T-helper 17 cell (primary cell): ENCODE measurements around the gene SBK2. TPM values are rescaled to one million over a fixed set of nuclear protein-coding genes. Genes with fewer than 3 reads are reported as not detected.
A peak's percentile ranks its signal among the peaks of the same experiment; 100 is the strongest.
"Not testable (repeated sequence)": the region's sequence is repeated elsewhere in the genome, so short reads cannot be mapped to it uniquely, and the experiment has no call there.

ENCODE experiments used
- ATAC-seq: fragments of 150-1000 bp; cut with Tn5 transposase; 2 replicates; pipeline ENCODE4 v1.10.0; 2021; ENCODE audit warnings: mild to moderate bottlenecking, moderate library complexity
- DNase-seq, 3 donors: peaks; one replicate each; pipeline versions ENCODE4 v3.0.0 to v3.0.0-alpha.2; 2020 to 2021
- H3K9me3 ChIP-seq: one replicate; pipeline ENCODE4 v1.7.0; 2013; ENCODE audit warnings: low read length, mild to moderate bottlenecking; ENCODE audit not compliant: control insufficient read depth, poor library complexity, severe bottlenecking
- H3K27ac Mint-ChIP-seq: one replicate; pipeline ENCODE4 v1.8.0; 2022; ENCODE audit warnings: mild to moderate bottlenecking, moderate library complexity, mixed read lengths
- H3K27me3 Mint-ChIP-seq: one replicate; pipeline ENCODE4 v1.8.0; 2022; ENCODE audit warnings: mixed read lengths
- H3K36me3 Mint-ChIP-seq: one replicate; pipeline ENCODE4 v1.8.0; 2022; ENCODE audit warnings: low read depth, mixed read lengths
- H3K4me1 Mint-ChIP-seq: one replicate; pipeline ENCODE4 v1.8.0; 2022; ENCODE audit warnings: mild to moderate bottlenecking, mixed read lengths
- H3K4me3 Mint-ChIP-seq: one replicate; pipeline ENCODE4 v1.8.0; 2022; ENCODE audit warnings: mild to moderate bottlenecking, moderate library complexity, mixed read lengths
- total RNA-seq, 4 donors: library from RNA in 2 of 4; stranded (reverse) in 2 of 4; gene quantifications; one replicate each; pipeline ENCODE4 v1.2.3 and lab custom pipeline; 2022 to 2026

The SBK2 gene
- total RNA-seq, 2 donors from 2014 or later: not detected

DNA sequence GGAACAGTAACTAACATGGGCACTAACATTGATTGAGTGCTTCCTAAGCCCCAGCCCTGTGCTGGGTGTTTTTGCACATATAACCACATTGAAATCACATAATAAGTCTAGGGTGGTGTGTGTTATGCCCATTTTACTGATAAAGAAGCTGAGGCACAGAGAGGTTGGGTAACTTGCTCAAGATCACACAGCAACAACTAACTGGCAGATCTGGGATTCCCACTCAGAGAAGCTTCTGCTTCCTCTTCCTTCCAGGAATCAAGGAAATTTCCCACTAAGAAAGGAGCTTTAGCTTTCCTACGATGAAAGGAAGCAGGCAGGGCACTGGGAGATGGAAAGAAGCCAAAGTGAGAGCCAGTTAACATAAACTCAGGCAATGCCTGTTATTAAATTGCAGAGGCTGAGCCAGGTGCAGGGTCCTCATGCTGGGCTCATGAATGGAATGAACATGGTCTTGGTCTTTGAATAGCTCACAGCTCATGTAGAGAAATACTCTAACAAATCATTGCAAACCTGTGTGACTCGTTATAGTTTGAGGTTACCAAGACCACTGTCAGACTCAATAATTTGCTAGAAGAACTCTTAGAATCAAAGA lies 38.6 kb downstream of the SBK2 start:
- H3K27ac Mint-ChIP-seq: no peak overlapping the region
- no peak overlapping the region for H3K4me3 Mint-ChIP-seq
- ATAC-seq (no peak), DNase-seq (no peak)
- no peaks in the 10 kb centered on the region for H3K27me3 Mint-ChIP-seq
- H3K36me3 Mint-ChIP-seq: peaks cover 3% of the 10 kb centered on the region
- no peaks in the 10 kb centered on the region for H3K9me3 ChIP-seq
- peaks cover 12% of the 10 kb centered on the region for H3K4me1 Mint-ChIP-seq

DNA sequence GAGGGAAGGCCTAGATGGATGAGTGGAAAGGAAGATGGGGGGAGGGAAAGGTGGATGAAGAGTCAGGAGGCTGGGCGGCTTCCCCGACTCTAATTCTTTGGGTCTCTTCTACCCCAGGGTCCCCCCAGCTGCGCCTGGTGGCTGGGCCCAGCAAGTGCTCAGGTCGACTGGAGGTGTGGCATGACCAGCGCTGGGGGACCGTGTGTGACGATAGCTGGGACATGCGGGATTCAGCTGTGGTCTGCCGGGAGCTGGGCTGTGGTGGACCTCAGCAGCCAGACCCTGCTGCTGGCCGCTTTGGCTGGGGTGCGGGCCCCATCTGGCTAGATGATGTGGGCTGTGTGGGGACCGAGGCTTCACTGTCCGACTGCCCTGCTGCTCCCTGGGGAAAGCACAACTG lies 39.2 kb downstream of the SBK2 start:
- peaks cover 4% of the 10 kb centered on the region for H3K27me3 Mint-ChIP-seq
- DNase-seq (no peak), ATAC-seq (no peak)
- peaks cover 10% of the 10 kb centered on the region for H3K4me1 Mint-ChIP-seq
- H3K9me3 ChIP-seq: no peaks in the 10 kb centered on the region
- H3K4me3 Mint-ChIP-seq: no peak overlapping the region
- H3K36me3 Mint-ChIP-seq: peaks cover 3% of the 10 kb centered on the region
- no peak overlapping the region for H3K27ac Mint-ChIP-seq

DNA sequence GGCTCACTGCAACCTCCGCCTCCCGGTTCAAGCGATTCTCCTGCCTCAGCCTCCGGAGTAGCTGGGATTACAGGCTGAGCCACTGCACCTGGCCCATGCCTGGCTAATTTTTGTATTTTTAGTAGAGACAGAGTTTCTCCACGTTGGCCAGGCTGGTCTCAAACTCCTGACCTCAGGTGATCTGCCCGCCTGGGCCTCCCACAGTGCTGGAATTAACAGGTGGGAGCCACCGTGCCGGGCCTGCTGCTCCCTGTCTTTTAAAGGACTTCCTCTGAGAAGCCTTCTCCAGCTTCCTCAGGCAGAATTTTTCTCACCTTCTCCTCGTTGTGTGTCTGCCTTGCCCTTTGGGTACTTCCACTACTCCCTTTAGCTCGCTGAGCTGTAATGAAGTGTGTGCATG lies 40.1 kb downstream of the SBK2 start:
- H3K9me3 ChIP-seq, ATAC-seq, H3K4me1 Mint-ChIP-seq, H3K36me3 Mint-ChIP-seq, H3K4me3 Mint-ChIP-seq, DNase-seq, H3K27ac Mint-ChIP-seq: not testable (repeated sequence)
- H3K27me3 Mint-ChIP-seq: peaks cover 12% of the 10 kb centered on the region

DNA sequence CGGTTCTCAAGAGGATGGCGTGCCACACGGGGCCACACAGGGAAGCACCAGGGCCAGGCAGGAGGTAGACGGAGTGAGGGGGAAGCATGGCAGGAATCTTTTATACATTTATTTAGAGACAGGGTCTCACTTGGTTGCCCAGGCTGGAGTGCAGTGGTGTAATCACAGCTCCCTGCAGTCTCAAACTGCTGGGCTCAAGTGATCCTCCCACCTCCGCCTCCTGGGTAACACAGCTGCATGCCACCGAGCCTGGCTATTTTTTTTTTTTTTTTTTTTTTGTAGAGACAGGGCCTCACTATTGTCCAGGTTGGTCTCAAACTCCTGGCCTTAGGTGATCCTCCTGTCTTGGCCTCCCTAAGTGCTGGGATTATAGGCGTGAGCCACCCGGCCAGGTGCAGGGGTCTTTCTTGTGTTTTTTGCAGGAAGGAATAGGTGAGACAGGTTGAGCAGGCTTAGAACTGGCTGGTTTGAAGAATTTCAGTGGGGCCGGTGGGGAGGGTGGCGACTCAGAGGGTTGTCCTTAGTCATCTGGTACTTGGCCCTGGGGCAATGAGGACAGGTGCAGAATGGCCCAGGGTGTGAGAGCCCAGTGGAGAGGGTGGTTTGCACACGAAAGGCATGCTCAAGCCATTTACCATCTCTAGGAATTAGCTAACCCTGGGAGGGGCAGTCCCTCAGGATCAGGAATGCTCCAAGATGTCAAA lies 41.1 kb downstream of the SBK2 start:
- H3K9me3 ChIP-seq: no peaks in the 10 kb centered on the region
- Mint-ChIP-seq H3K36me3 (no peaks in the 10 kb centered on the region), H3K27ac (no peak overlapping the region), H3K4me3 (no peak overlapping the region), H3K4me1 (peaks cover 2% of the 10 kb centered on the region), H3K27me3 (peaks cover 16% of the 10 kb centered on the region)
- ATAC-seq (no peak), DNase-seq (no peak)

DNA sequence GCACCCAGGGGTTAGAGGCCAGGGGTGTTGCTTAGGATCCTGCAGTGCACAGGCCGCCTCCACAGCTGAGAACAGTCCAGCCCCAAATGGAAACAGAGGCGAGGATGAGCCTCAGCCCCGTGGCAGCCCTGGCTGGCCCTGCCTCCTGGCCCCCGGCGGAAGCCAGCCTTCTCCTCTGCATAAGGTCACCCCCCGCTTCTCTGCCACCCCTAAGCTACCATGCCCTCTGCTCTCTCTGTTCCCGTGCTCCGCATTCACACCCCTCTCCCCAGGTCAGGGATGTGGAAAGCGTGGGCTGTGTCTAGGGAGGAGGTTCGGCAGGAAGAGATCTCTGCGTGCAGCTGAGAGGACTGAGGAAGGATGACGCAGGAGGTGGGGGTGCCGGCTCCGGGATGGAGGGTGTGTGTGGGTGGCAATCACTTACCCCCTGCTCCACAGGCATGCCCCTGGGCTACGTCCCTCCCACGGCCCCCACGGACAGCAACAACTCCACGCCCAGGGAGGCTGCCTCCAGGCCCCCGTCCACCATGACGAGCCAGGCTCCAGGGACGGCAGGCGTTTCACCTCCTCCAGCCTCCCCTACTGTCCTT lies 42.7 kb downstream of the SBK2 start:
- no peak overlapping the region for H3K27ac Mint-ChIP-seq
- peaks cover 2% of the 10 kb centered on the region for H3K4me1 Mint-ChIP-seq
- no peaks in the 10 kb centered on the region for H3K9me3 ChIP-seq
- no peak overlapping the region for H3K4me3 Mint-ChIP-seq
- ATAC-seq: peak; percentile 30
- DNase-seq: no peak
- H3K36me3 Mint-ChIP-seq: no peaks in the 10 kb centered on the region
- peaks cover 16% of the 10 kb centered on the region for H3K27me3 Mint-ChIP-seq

DNA sequence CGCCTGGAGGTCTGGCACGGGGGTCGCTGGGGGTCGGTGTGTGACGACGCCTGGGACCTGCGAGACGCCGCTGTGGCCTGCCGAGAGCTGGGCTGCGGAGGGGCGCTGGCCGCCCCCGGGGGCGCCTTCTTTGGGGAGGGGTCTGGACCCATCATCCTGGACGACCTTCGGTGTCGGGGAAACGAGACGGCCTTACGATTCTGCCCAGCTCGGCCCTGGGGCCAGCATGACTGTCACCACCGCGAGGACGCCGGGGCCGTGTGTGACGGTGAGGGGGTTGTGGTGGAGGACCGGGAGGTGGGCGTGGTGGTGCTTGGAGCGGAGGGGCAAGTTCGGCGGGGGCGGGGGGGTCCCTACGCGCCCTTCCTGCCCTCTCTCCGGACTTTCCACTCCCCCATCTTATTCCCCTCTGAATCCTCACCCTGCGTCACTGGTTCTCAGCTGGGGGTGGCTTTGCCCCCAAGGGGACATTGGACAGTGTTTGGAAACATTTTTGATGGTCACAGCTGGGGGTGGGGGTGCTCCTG lies 43.2 kb downstream of the SBK2 start:
- H3K27me3 Mint-ChIP-seq: peaks cover 16% of the 10 kb centered on the region
- ATAC-seq (no peak), DNase-seq (no peak)
- no peaks in the 10 kb centered on the region for H3K9me3 ChIP-seq
- no peak overlapping the region for H3K4me3 Mint-ChIP-seq
- H3K27ac Mint-ChIP-seq: no peak overlapping the region
- H3K4me1 Mint-ChIP-seq: peaks cover 2% of the 10 kb centered on the region
- no peaks in the 10 kb centered on the region for H3K36me3 Mint-ChIP-seq

DNA sequence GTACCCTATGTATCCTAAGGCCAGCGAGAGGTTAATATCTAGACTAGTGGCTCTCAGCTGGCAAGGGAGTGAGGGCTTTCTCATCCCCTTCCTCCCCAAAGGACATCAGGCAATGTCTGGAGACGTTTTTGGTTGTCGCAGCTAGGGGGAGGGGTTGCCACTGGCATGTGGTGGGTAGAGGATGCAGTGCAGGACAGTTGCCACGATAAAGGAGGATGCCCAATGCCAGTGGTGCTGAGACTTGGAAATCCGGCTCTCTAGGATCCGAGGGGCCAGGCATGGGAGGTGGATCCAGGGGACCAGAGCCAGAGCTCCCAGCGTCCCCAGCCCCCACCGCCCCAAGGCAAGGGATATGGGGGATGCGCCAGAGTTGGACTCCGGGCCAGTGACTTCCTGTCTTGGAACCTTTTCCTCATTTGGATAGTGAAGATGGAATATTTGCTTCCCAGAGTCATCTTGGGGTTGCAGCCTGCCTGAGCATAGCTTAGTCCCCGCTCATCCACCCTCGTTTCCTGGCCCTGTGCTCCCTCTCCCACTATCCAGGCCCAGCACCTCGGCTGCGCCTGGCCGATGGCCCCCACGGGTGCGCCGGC lies 43.8 kb downstream of the SBK2 start:
- Mint-ChIP-seq H3K4me1 (peaks cover 2% of the 10 kb centered on the region), H3K27ac (no peak overlapping the region), H3K36me3 (no peaks in the 10 kb centered on the region), H3K27me3 (peaks cover 16% of the 10 kb centered on the region), H3K4me3 (no peak overlapping the region)
- DNase-seq (no peak), ATAC-seq (no peak)
- H3K9me3 ChIP-seq: no peaks in the 10 kb centered on the region

DNA sequence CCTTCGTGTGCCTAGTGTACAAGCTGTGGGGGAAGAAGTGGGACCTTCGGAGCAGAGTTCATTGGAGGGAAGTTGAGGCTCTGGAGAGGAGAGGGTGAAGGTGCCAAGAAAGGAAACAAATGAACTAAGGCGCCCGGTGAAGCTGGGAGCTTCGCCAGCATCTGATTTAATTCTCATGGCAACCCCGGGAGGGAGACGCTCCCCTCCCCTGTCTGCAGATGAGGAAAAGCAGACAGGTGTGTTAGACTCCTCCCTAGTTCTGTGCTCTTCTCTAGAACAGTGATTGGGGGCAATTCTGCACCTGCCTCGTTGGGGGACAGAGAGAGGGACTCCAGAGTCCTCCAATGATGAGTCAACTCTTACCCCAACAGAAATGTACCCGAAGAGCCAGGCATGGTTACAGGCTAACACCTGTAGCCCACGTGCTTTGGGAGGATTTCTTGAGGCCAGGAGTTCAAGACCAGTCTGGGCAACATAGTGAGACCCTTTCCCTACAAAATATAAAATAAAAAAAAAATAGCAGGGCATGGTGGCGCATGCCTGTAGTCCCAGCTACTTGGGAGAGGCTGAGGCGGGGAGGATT lies 44.5 kb downstream of the SBK2 start:
- DNase-seq (no peak), ATAC-seq (no peak)
- Mint-ChIP-seq H3K27ac (no peak overlapping the region), H3K4me1 (peaks cover 2% of the 10 kb centered on the region), H3K36me3 (no peaks in the 10 kb centered on the region), H3K4me3 (no peak overlapping the region), H3K27me3 (peaks cover 16% of the 10 kb centered on the region)
- H3K9me3 ChIP-seq: no peaks in the 10 kb centered on the region

DNA sequence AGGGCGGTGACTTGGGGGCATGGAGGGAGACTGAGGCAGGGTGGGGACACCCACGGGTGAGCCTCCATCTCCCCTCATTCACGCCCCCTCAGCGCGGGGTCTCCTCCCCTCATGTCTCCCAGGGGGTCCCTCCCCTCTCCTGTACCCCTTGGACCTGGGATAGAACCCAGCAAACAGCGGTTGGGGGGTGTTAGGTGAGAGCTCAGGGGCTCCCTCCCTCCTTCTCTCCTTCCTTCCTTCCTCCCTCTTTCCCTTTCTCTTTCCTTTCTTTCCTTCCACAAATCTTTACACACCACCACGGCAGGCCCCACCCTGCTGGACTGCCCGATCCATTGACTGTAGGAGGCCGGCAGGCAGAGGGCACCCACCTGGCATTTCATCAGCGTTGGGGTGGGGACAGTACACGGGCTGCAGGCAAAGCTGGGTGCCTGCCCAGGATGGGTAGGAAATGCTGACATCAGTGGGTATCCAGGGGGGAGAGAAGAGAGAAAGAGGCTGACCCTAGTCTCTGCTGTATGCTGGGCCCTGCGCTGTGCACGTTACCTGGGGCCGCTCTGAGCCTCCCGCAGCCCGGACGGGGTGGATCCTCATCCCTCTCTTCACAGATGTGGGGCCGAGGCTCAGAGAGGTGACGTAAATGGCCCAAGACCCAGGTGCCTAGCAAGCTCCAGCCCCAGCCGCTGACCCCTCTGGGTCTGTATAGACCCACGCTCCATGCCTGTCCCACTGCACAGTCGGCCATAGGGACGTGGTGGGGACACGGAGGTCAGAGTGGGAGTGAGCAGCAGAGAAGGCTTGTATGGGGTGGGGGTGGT lies 45.2 kb downstream of the SBK2 start:
- no peak for ATAC-seq
- Mint-ChIP-seq H3K4me1 (peaks cover 2% of the 10 kb centered on the region), H3K27me3 (peaks cover 16% of the 10 kb centered on the region), H3K36me3 (no peaks in the 10 kb centered on the region), H3K4me3 (no peak overlapping the region), H3K27ac (no peak overlapping the region)
- DNase-seq: no peak
- no peaks in the 10 kb centered on the region for H3K9me3 ChIP-seq

DNA sequence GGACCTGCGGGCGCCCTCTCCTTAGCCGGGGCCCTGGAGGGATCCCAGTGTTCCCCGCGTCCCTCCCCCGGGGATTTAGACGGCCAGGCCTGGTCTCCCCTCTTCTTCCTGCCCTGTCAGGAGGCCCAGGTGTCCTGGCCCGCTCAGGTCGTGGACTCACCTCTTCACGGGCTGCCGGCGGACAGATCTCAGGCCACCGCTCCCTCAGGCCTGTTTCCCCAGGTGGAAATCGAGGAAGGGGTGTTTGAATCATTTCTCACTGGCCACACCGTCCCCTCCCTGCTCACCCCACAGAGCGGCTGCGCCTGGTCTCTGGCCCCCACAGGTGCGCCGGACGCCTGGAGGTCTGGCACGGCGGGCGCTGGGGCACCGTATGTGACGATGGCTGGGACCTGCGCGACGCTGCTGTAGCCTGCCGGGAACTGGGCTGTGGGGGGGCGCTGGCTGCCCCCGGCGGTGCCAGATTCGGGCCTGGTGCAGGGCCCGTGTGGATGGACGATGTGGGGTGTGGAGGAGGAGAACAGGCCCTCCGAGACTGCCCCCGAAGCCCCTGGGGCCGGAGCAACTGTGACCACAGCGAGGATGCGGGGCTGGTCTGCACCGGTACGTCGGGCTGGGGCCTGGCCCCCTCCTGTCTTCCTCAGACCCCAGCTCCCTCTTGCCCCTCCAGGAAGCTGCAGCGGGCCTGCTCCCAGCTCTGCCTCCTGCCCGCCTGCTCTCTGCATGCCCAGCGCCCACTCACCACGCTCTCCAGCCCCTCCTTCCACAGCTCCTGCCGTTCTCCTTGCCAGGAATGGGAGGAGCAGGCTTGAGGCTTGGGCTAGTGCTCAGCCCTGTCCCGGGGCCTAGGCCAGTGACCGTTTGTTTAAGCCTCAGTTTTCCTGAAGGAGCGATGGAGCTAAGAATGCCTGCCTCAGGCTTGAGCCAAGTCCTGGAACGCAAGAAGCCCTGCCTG lies 46.2 kb downstream of the SBK2 start:
- Mint-ChIP-seq H3K36me3 (no peaks in the 10 kb centered on the region), H3K4me3 (no peak overlapping the region), H3K27me3 (peaks cover 16% of the 10 kb centered on the region), H3K27ac (no peak overlapping the region), H3K4me1 (peaks cover 5% of the 10 kb centered on the region)
- DNase-seq (no peak), ATAC-seq (no peak)
- H3K9me3 ChIP-seq: no peaks in the 10 kb centered on the region

DNA sequence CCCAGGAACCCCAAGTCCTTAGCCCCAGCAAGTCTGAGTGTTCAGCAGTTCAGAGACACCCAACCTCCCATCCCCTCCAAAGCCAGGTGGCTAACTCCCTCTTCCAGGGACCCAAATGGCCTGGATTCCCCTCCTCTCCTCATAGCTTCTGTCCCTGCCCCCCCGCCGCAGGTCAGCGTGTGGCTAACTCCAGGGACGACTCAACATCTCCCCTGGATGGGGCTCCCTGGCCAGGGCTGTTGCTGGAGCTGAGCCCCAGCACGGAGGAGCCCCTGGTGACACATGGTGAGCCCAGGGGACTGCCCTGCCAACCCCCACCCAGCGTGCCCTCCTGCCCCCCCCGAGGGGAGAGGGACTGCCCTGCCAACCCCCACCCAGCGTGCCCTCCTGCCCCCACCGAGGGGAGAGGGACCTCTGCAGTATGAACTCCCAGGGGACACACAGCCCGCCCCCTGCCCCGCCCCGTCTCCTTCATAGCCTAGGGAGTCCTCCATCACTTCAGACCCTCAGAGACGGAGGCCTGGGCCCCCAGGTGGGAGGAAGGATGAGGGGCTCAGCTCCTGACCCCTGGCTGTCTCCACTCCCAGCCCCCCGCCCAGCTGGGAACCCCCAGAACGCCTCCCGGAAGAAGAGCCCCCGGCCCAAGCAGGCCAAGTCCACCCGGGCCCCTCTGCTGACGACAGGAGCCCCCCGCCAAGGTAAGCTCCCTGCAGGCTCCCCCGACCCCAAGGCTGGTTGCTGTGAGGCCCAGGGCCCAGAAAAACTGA lies 47.0 kb downstream of the SBK2 start:
- ATAC-seq: no peak
- Mint-ChIP-seq H3K27ac (no peak overlapping the region), H3K4me1 (peaks cover 5% of the 10 kb centered on the region), H3K27me3 (peaks cover 16% of the 10 kb centered on the region), H3K4me3 (no peak overlapping the region), H3K36me3 (no peaks in the 10 kb centered on the region)
- DNase-seq: no peak
- no peaks in the 10 kb centered on the region for H3K9me3 ChIP-seq
